Activated CD4-positive, alpha-beta T cell treated with anti-CD3 and anti-CD28 coated beads, Interleukin-2, amount 50 U/mL, for 1 hour (primary cell): ENCODE measurements around the gene PHACTR1.

ENCODE experiments used
- DNase-seq: peaks from one replicate; pipeline ENCODE4 v3.0.0-alpha.2; 2020

PHACTR1 gene

GRCh38 chr6:13001927-13002326 lies 285.4 kb downstream of the PHACTR1 start:
- DNase-seq, result no peak

GRCh38 chr6:13004601-13005000 lies 288.0 kb downstream of the PHACTR1 start:
- no peak for DNase-seq

- DNase-seq, result no peak
Measured at GRCh38 chr6:13005994-13006393, 289.4 kb downstream of the PHACTR1 start.

GRCh38 chr6:13006578-13007300 lies 290.2 kb downstream of the PHACTR1 start:
- no peak for DNase-seq

- no peak for DNase-seq
Measured at GRCh38 chr6:13007744-13008143, 291.2 kb downstream of the PHACTR1 start.

- DNase-seq, result no peak
Measured at GRCh38 chr6:13009031-13009430, 292.5 kb downstream of the PHACTR1 start.

GRCh38 chr6:13009461-13009860 lies 292.9 kb downstream of the PHACTR1 start:
- DNase-seq, result no peak

- no peak for DNase-seq
Measured at GRCh38 chr6:13011612-13012146, 295.1 kb downstream of the PHACTR1 start.

- DNase-seq, result no peak
Measured at GRCh38 chr6:13012296-13012695, 295.7 kb downstream of the PHACTR1 start.

- no peak for DNase-seq
Measured at GRCh38 chr6:13012977-13013680, 296.6 kb downstream of the PHACTR1 start.

- DNase-seq, result no peak
Measured at GRCh38 chr6:13013681-13014503, 297.3 kb downstream of the PHACTR1 start.

GRCh38 chr6:13014504-13015378 lies 298.2 kb downstream of the PHACTR1 start:
- DNase-seq, result no peak

- no peak for DNase-seq
Measured at GRCh38 chr6:13015379-13015681, 298.8 kb downstream of the PHACTR1 start.

GRCh38 chr6:13024616-13025015 lies 308.0 kb downstream of the PHACTR1 start:
- no peak for DNase-seq

- DNase-seq, result no peak
Measured at GRCh38 chr6:13025893-13026499, 309.4 kb downstream of the PHACTR1 start.

GRCh38 chr6:13026557-13026956 lies 310.0 kb downstream of the PHACTR1 start:
- DNase-seq, result no peak

- no peak for DNase-seq
Measured at GRCh38 chr6:13027207-13027606, 310.6 kb downstream of the PHACTR1 start.

GRCh38 chr6:13030396-13030795 lies 313.8 kb downstream of the PHACTR1 start:
- DNase-seq, result no peak

GRCh38 chr6:13032566-13032965 lies 316.0 kb downstream of the PHACTR1 start:
- DNase-seq, result no peak

- DNase-seq, result no peak
Measured at GRCh38 chr6:13033145-13033544, 316.6 kb downstream of the PHACTR1 start.

- DNase-seq, result no peak
Measured at GRCh38 chr6:13034316-13034715, 317.7 kb downstream of the PHACTR1 start.

GRCh38 chr6:13035606-13036005 lies 319.0 kb downstream of the PHACTR1 start:
- no peak for DNase-seq
